ENCODE data around the gene FGF23.

FGF23 gene

GRCh38 chr12:4402996-4403395 is 23.5 kb upstream of the FGF23 start:
- no peaks in the 10 kb centered on the region for H3K9me3 Mint-ChIP-seq
- peaks cover 20 to 39% of the 10 kb centered on the region in 2 donors for H3K27me3 Mint-ChIP-seq

GRCh38 chr12:4401117-4401516 is 21.6 kb upstream of the FGF23 start:
- Mint-ChIP-seq H3K4me1 (ENCODE audit: low read depth in 2 of 2) (no peaks in the 10 kb centered on the region), H3K27me3 (peaks cover 20 to 45% of the 10 kb centered on the region in 2 donors), H3K27ac (no peak overlapping the region), H3K36me3 (ENCODE audit: insufficient read depth) (no peaks in the 10 kb centered on the region), H3K9me3 (no peaks in the 10 kb centered on the region), H3K4me3 (no peak overlapping the region)
- DNase-seq (no peak), ATAC-seq (replicated peaks) (no peak)

More at GRCh38 chr12:4402996-4403395, 23.5 kb upstream of the FGF23 start:
- DNase-seq = no peak
- Mint-ChIP-seq H3K4me3 (no peak overlapping the region), H3K27ac (no peak overlapping the region), H3K4me1 (ENCODE audit: low read depth in 2 of 2) (no peaks in the 10 kb centered on the region), H3K36me3 (ENCODE audit: insufficient read depth) (no peaks in the 10 kb centered on the region)
- no peak for ATAC-seq (replicated peaks)

- peaks cover 0 to 3% of the 10 kb centered on the region in 2 donors for H3K4me1 Mint-ChIP-seq (ENCODE audit: low read depth in 2 of 2)
- no peak overlapping the region for H3K27ac Mint-ChIP-seq
- no peaks in the 10 kb centered on the region for H3K36me3 Mint-ChIP-seq (ENCODE audit: insufficient read depth)
- H3K9me3 Mint-ChIP-seq = no peaks in the 10 kb centered on the region
- no peak for ATAC-seq (replicated peaks)
- H3K27me3 Mint-ChIP-seq = peaks cover 25 to 43% of the 10 kb centered on the region in 2 donors
- H3K4me3 Mint-ChIP-seq = no peak overlapping the region
- no peak for DNase-seq
These were observed 16.3 kb upstream of the FGF23 start for GRCh38 chr12:4395818-4396217.

GRCh38 chr12:4393211-4393610 is 13.7 kb upstream of the FGF23 start:
- Mint-ChIP-seq H3K27ac (no peak overlapping the region), H3K9me3 (no peaks in the 10 kb centered on the region), H3K4me1 (ENCODE audit: low read depth in 2 of 2) (peaks cover 0 to 3% of the 10 kb centered on the region in 2 donors), H3K36me3 (ENCODE audit: insufficient read depth) (no peaks in the 10 kb centered on the region), H3K27me3 (peaks cover 32% of the 10 kb centered on the region in 2 donors), H3K4me3 (no peak overlapping the region)
- ATAC-seq (replicated peaks) (no peak), DNase-seq (no peak)

- H3K27ac Mint-ChIP-seq = no peak overlapping the region
- no peak overlapping the region for H3K4me3 Mint-ChIP-seq
- DNase-seq (no peak), ATAC-seq (replicated peaks) (no peak)
- H3K27me3 Mint-ChIP-seq = peaks cover 30 to 32% of the 10 kb centered on the region in 2 donors
- peaks cover 0 to 3% of the 10 kb centered on the region in 2 donors for H3K4me1 Mint-ChIP-seq (ENCODE audit: low read depth in 2 of 2)
- no peaks in the 10 kb centered on the region for H3K36me3 Mint-ChIP-seq (ENCODE audit: insufficient read depth)
- no peaks in the 10 kb centered on the region for H3K9me3 Mint-ChIP-seq
These were observed 12.8 kb upstream of the FGF23 start for GRCh38 chr12:4392223-4392742.

- DNase-seq (no peak), ATAC-seq (replicated peaks) (no peak)
- Mint-ChIP-seq H3K27ac (no peak overlapping the region), H3K4me3 (no peak overlapping the region), H3K36me3 (ENCODE audit: insufficient read depth) (no peaks in the 10 kb centered on the region), H3K4me1 (ENCODE audit: low read depth in 2 of 2) (no peaks in the 10 kb centered on the region), H3K27me3 (peaks cover 5 to 35% of the 10 kb centered on the region in 2 donors), H3K9me3 (no peaks in the 10 kb centered on the region)
These were observed 9.2 kb upstream of the FGF23 start for GRCh38 chr12:4388662-4389061.

GRCh38 chr12:4388032-4388431 is 8.5 kb upstream of the FGF23 start:
- H3K36me3 Mint-ChIP-seq (ENCODE audit: insufficient read depth) = no peaks in the 10 kb centered on the region
- no peaks in the 10 kb centered on the region for H3K9me3 Mint-ChIP-seq
- H3K27ac Mint-ChIP-seq = no peak overlapping the region
- ATAC-seq (replicated peaks) = no peak
- no peak for DNase-seq
- no peaks in the 10 kb centered on the region for H3K4me1 Mint-ChIP-seq (ENCODE audit: low read depth in 2 of 2)
- H3K4me3 Mint-ChIP-seq = no peak overlapping the region
- peaks cover 0 to 34% of the 10 kb centered on the region in 2 donors for H3K27me3 Mint-ChIP-seq

- no peak for DNase-seq
- ATAC-seq (replicated peaks) = no peak
These were observed 8.1 kb upstream of the FGF23 start for GRCh38 chr12:4387607-4388006.

GRCh38 chr12:4386801-4387200 is 7.3 kb upstream of the FGF23 start:
- no peaks in the 10 kb centered on the region for H3K9me3 Mint-ChIP-seq
- H3K36me3 Mint-ChIP-seq (ENCODE audit: insufficient read depth) = no peaks in the 10 kb centered on the region
- H3K27me3 Mint-ChIP-seq = peaks cover 0 to 44% of the 10 kb centered on the region in 2 donors
- DNase-seq = no peak
- no peak overlapping the region for H3K4me3 Mint-ChIP-seq
- H3K4me1 Mint-ChIP-seq (ENCODE audit: low read depth in 2 of 2) = no peaks in the 10 kb centered on the region
- H3K27ac Mint-ChIP-seq = no peak overlapping the region
- ATAC-seq (replicated peaks) = no peak

More at GRCh38 chr12:4387607-4388006, 8.1 kb upstream of the FGF23 start:
- Mint-ChIP-seq H3K36me3 (ENCODE audit: insufficient read depth) (no peaks in the 10 kb centered on the region), H3K27ac (no peak overlapping the region), H3K4me3 (no peak overlapping the region), H3K27me3 (peaks cover 0 to 38% of the 10 kb centered on the region in 2 donors), H3K4me1 (ENCODE audit: low read depth in 2 of 2) (no peaks in the 10 kb centered on the region), H3K9me3 (no peaks in the 10 kb centered on the region)

- peaks cover 28 to 66% of the 10 kb centered on the region in 2 donors for H3K27me3 Mint-ChIP-seq
- H3K4me3 Mint-ChIP-seq = no peak overlapping the region
- no peaks in the 10 kb centered on the region for H3K9me3 Mint-ChIP-seq
- ATAC-seq (replicated peaks) (no peak), DNase-seq (no peak)
- no peaks in the 10 kb centered on the region for H3K36me3 Mint-ChIP-seq (ENCODE audit: insufficient read depth)
- H3K4me1 Mint-ChIP-seq (ENCODE audit: low read depth in 2 of 2) = no peaks in the 10 kb centered on the region
- no peak overlapping the region for H3K27ac Mint-ChIP-seq
These were observed 3.9 kb upstream of the FGF23 start for GRCh38 chr12:4383304-4383865.

GRCh38 chr12:4380332-4380731 is 820 bp upstream of the FGF23 start:
- H3K27me3 Mint-ChIP-seq = peaks cover 32 to 57% of the 10 kb centered on the region in 2 donors
- H3K9me3 Mint-ChIP-seq = no peaks in the 10 kb centered on the region
- H3K27ac Mint-ChIP-seq = no peak overlapping the region
- H3K4me1 Mint-ChIP-seq (ENCODE audit: low read depth in 2 of 2) = no peaks in the 10 kb centered on the region
- no peak overlapping the region for H3K4me3 Mint-ChIP-seq
- ATAC-seq (replicated peaks) = no peak
- H3K36me3 Mint-ChIP-seq (ENCODE audit: insufficient read depth) = no peaks in the 10 kb centered on the region
- DNase-seq = no peak

GRCh38 chr12:4378772-4379171 is 740 bp downstream of the FGF23 start:
- Mint-ChIP-seq H3K4me3 (no peak overlapping the region), H3K27ac (no peak overlapping the region), H3K27me3 (peaks cover 38 to 67% of the 10 kb centered on the region in 2 donors), H3K9me3 (no peaks in the 10 kb centered on the region), H3K36me3 (ENCODE audit: insufficient read depth) (no peaks in the 10 kb centered on the region), H3K4me1 (ENCODE audit: low read depth in 2 of 2) (no peaks in the 10 kb centered on the region)
- ATAC-seq (replicated peaks) = no peak
- no peak for DNase-seq

- H3K36me3 Mint-ChIP-seq (ENCODE audit: insufficient read depth) = no peaks in the 10 kb centered on the region
- no peak overlapping the region for H3K4me3 Mint-ChIP-seq
- DNase-seq = no peak
- H3K27me3 Mint-ChIP-seq = peaks cover 30 to 45% of the 10 kb centered on the region in 2 donors
- ATAC-seq (replicated peaks) = no peak
- H3K27ac Mint-ChIP-seq = no peak overlapping the region
- no peaks in the 10 kb centered on the region for H3K4me1 Mint-ChIP-seq (ENCODE audit: low read depth in 2 of 2)
- no peaks in the 10 kb centered on the region for H3K9me3 Mint-ChIP-seq
These were observed 4.1 kb downstream of the FGF23 start for GRCh38 chr12:4375449-4375848.

GRCh38 chr12:4372653-4373052 is 6.9 kb downstream of the FGF23 start:
- H3K9me3 Mint-ChIP-seq = no peaks in the 10 kb centered on the region
- no peak overlapping the region for H3K4me3 Mint-ChIP-seq
- ATAC-seq (replicated peaks) (no peak), DNase-seq (no peak)
- peaks cover 17 to 31% of the 10 kb centered on the region in 2 donors for H3K27me3 Mint-ChIP-seq
- no peaks in the 10 kb centered on the region for H3K4me1 Mint-ChIP-seq (ENCODE audit: low read depth in 2 of 2)
- no peak overlapping the region for H3K27ac Mint-ChIP-seq
- no peaks in the 10 kb centered on the region for H3K36me3 Mint-ChIP-seq (ENCODE audit: insufficient read depth)

Data from effector memory CD8-positive, alpha-beta T cell (primary cell).